Bronchial epithelial cell (primary cell): ENCODE measurements around the gene UBASH3B. TPM values are rescaled to one million over a fixed set of nuclear protein-coding genes. Genes with fewer than 3 reads are reported as not detected.
A peak's percentile ranks its signal among the peaks of the same experiment; 100 is the strongest.

Experiments used
- DNase-seq: peaks from one replicate; pipeline ENCODE4 v3.0.0-alpha.2; 2010; ENCODE audit warnings: low read depth
- FAIRE-seq: peaks from 2 replicates; lab custom pipeline; 2011; peaks lifted over from hg19 to GRCh38; lab: Jason Lieb, UNC
- H3K27me3 ChIP-seq: 2 replicates; pipeline ENCODE4 v1.5.1; 2011; ENCODE audit warnings: low read length; ENCODE audit not compliant: control insufficient read depth, insufficient read depth
- H3K36me3 ChIP-seq: 2 replicates; pipeline ENCODE4 v1.5.1; 2011; ENCODE audit warnings: low read length; ENCODE audit not compliant: control insufficient read depth, insufficient read depth
- H3K4me3 ChIP-seq: 2 replicates; pipeline ENCODE4 v1.5.1; 2011; ENCODE audit warnings: mild to moderate bottlenecking, low read depth, low read length, control low read depth
- total RNA-seq: library from RNA; depleted of rRNA; stranded (reverse); fragments of >200 nt; gene quantifications from 2 replicates; pipeline ENCODE4 v1.2.1, GENCODE V29; 2014
- TF ChIP-seq, protein P1 (sequence below): IDR thresholded peaks from 2 replicates; pipeline ENCODE4 v1.5.1; 2011; ENCODE audit warnings: mild to moderate bottlenecking, moderate library complexity, low read length, control low read depth, inconsistent platforms; ENCODE audit not compliant: insufficient read depth, severe bottlenecking

Gene UBASH3B
- total RNA-seq, 1 donor from 2014 or later = 10.0 TPM

DNA sequence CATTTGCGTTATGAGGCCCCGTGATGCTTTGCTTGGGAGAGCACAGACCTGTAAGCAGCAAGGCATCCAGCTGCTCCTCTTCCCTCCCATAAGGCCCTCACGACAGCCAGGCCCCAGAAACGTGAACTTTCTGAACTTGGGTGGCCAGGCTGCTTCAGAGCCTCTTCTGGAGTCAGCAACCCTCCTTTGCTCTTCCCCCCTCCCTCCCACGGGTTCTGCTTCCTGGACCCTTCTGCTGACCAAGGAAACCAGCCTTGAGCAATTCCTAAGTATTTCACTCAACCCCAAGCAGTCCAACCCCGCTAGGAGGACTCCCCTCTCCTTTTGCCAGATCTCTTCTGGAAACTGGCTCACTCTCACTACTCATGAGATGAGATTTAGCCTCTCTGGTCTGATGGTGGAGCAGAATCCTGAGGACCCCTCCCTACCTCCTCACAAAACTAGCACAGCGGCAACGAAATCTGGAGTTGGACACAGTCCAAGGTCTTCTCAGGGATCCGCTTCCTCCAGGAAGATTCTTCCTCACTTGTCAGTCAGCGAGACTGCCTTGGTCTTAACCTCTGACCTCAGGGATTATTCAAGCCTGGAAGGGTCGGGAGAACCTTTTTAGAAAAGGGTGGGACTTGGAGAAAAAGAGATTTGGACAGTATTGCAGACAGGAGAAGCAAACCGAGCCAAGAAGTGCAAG is 86.2 kb downstream of the UBASH3B start:
- Histone ChIP-seq H3K27me3 (no peaks in the 10 kb centered on the region), H3K36me3 (no peaks in the 10 kb centered on the region), H3K4me3 (no peak overlapping the region)
- DNase-seq (no peak), FAIRE-seq (peak; percentile 32)
- TF ChIP-seq, protein P1, sequence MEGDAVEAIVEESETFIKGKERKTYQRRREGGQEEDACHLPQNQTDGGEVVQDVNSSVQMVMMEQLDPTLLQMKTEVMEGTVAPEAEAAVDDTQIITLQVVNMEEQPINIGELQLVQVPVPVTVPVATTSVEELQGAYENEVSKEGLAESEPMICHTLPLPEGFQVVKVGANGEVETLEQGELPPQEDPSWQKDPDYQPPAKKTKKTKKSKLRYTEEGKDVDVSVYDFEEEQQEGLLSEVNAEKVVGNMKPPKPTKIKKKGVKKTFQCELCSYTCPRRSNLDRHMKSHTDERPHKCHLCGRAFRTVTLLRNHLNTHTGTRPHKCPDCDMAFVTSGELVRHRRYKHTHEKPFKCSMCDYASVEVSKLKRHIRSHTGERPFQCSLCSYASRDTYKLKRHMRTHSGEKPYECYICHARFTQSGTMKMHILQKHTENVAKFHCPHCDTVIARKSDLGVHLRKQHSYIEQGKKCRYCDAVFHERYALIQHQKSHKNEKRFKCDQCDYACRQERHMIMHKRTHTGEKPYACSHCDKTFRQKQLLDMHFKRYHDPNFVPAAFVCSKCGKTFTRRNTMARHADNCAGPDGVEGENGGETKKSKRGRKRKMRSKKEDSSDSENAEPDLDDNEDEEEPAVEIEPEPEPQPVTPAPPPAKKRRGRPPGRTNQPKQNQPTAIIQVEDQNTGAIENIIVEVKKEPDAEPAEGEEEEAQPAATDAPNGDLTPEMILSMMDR = no peak

DNA sequence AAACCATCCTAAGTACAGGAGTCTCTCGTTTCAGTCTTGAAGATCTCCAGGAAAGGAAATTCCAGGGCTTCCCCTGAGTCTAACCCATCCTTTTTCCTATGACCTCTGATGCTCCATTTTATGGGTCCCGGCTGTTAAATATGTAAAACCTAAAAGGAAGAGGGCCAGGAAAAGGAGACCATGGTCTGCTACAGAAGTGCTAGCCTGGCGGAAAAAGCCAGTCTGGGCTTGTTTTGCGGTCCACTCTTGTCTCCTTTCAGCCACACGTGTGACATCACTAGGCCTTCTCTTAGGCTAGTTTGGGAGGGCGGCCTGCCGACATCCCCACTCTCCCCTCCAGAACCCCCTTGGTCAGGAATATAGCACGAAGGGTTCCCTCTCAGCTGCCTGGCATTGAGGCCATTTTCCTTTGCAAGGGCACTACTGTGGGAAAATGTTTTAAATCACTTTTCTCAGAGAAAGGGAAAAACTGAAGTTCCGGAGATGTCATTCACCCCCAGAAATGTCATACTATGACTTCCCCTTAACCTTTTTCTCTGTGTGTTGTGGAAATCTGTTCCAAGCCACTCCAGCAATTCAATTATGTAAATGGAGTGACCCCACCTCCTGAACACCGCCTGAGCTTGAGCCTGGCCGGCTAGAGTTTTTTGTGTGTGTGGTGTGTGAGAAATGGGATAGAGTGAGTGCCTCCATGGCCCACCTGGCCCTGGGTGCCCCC is 86.9 kb downstream of the UBASH3B start:
- Histone ChIP-seq H3K36me3 (no peaks in the 10 kb centered on the region), H3K4me3 (no peak overlapping the region), H3K27me3 (no peaks in the 10 kb centered on the region)
- FAIRE-seq (no peak), DNase-seq (no peak)
- TF ChIP-seq, protein P1 = no peak

DNA sequence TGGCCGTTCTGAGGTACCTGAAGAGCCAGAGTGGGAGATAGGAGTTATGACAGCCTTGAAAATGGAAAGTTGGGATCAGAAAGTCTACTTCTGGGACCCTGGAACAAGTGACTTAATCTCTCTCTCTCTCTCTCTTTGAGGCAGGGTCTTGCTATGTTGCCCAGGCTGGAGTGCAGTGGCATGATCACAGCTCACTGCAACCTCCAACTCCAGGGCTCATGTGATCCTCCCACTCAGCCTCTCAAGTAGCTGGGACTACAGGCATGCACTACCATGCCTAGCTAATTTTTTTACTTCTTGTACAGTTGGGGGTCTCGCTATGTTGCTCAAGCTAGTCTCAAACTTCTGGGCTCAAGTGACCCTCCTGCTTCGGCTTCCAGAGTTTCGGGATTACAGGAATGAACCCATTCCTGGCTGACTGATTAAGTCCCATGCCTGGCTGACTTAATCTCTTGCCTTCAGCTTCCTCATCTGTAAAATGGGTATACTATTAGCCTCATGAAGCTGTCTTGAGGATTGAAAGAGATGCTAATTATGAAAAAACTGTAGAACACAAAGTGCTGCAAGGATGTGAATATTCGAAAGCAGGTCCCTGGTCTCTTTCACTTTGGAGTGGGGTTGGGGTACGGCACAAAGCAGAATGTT is 87.7 kb downstream of the UBASH3B start:
- DNase-seq = no peak
- no peak overlapping the region for H3K4me3 ChIP-seq
- FAIRE-seq = peak; percentile 75
- TF ChIP-seq, protein P1 = no peak
- no peaks in the 10 kb centered on the region for H3K27me3 ChIP-seq
- H3K36me3 ChIP-seq = no peaks in the 10 kb centered on the region

GRCh38 chr11:122743949-122744348 is 88.4 kb downstream of the UBASH3B start:
- no peaks in the 10 kb centered on the region for H3K27me3 ChIP-seq
- DNase-seq (no peak), FAIRE-seq (no peak)
- H3K4me3 ChIP-seq = no peak overlapping the region
- TF ChIP-seq, protein P1 = no peak
- H3K36me3 ChIP-seq = no peaks in the 10 kb centered on the region

DNA sequence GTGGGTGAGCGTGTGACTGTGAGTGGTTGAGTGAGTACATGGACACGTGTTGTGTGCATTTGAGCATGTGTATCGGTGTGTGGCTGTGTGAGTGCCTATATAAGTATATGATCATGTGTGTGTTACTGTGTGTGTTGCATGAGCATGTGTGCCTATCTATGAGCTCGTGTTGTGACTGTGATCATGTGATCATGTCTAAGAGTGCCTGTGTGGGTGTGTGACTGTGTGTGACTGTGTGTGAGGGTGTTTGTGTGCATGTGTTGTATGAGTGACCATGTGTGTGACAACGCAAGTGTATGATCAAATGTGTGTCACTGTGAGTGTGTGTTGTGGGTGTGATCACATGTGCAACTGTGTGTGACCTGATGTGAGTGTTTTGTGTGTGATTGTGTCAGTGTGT is 88.8 kb downstream of the UBASH3B start:
- DNase-seq (no peak), FAIRE-seq (peak; percentile 95)
- Histone ChIP-seq H3K27me3 (no peaks in the 10 kb centered on the region), H3K4me3 (no peak overlapping the region), H3K36me3 (no peaks in the 10 kb centered on the region)
- TF ChIP-seq, protein P1 = no peak
